Gastrocnemius medialis (tissue), 4 donors: ENCODE results near the gene SETD3. TPM values are rescaled to one million over a fixed set of nuclear protein-coding genes. Genes with fewer than 3 reads are reported as not detected.

Experiments used
- ATAC-seq, 2 donors: fragments of 150-250 bp; one replicate each; pipeline ENCODE4 v1.9.1; 2016
- DNase-seq, 2 donors: peaks; one replicate each; pipeline ENCODE4 v3.0.0-alpha.2; 2019
- H3K27ac ChIP-seq, 4 donors: fragments of 200-600 bp; sonication (generic); 1 replicate in 1 of 4; 2 replicates in 3 of 4; pipeline ENCODE4 v1.5.1; 2016 to 2018; ENCODE audit warnings: mild to moderate bottlenecking in 2 of 4, moderate library complexity in 1 of 4
- H3K27me3 ChIP-seq, 3 donors: fragments of 200-600 bp; sonication (generic) in 2 of 3; 1 replicate in 1 of 3; 2 replicates in 2 of 3; pipeline versions ENCODE4 v1.5.1 to v1.6.0; 2016 to 2019; ENCODE audit warnings: mild to moderate bottlenecking in 1 of 3, moderate library complexity in 1 of 3
- H3K36me3 ChIP-seq, 2 donors: fragments of 200-600 bp; sonication (generic) in 1 of 2; one replicate each; pipeline ENCODE4 v1.5.1; 2017 to 2018
- H3K4me1 ChIP-seq, 2 donors: fragments of 200-600 bp; sonication (generic) in 1 of 2; one replicate each; pipeline ENCODE4 v1.5.1; 2016 to 2017; ENCODE audit warnings: mild to moderate bottlenecking in 2 of 2
- H3K4me3 ChIP-seq, 4 donors: fragments of 200-600 bp; sonication (generic) in 3 of 4; 1 replicate in 1 of 4; 2 replicates in 3 of 4; pipeline ENCODE4 v1.5.1; 2016 to 2019; ENCODE audit warnings: mild to moderate bottlenecking in 2 of 4
- H3K9me3 ChIP-seq, 3 donors: fragments of 200-600 bp; sonication (generic) in 2 of 3; 1 replicate in 1 of 3; 2 replicates in 2 of 3; pipeline ENCODE4 v1.5.1; 2016 to 2019
- CTCF ChIP-seq, 5 experiments: fragments of 450-650 bp in 3 of 5; fragments of 200-600 bp in 2 of 5; sonication (generic) in 2 of 5; IDR thresholded peaks in 4 of 5; conservative IDR thresholded peaks in 1 of 5; 1 replicate in 4 of 5; 2 replicates in 1 of 5; pipeline ENCODE4 v1.5.1; 2016 to 2019; ENCODE audit warnings: antibody characterized with exemption in 5 of 5, mild to moderate bottlenecking in 3 of 5, moderate library complexity in 3 of 5
- POLR2A ChIP-seq, 2 donors: fragments of 450-650 bp; IDR thresholded peaks; one replicate each; pipeline ENCODE4 v1.6.1; 2017; ENCODE audit warnings: antibody characterized with exemption in 2 of 2, mild to moderate bottlenecking in 2 of 2, moderate library complexity in 2 of 2
- in situ Hi-C, 4 donors: fragments of 200-750 bp; cut with MboI; loops; one replicate each; pipeline versions ENCODE4 v1.15.0 to v1.8.0; 2017; ENCODE audit warnings: low sequenced_read_pairs in 4 of 4
- intact Hi-C: fragments of 100-400 bp; cut with DNase I; formaldehyde crosslinking; loops from one replicate; pipeline ENCODE4 v1.15.1; 2023; ENCODE audit warnings: low total_unique reads
- total RNA-seq, 4 donors: library from RNA; depleted of rRNA; stranded (reverse); fragments of >200 nt; gene quantifications; one replicate each; pipeline versions ENCODE4 v1.1.0 to v1.2.3, GENCODE V29; 2016

The SETD3 gene
- total RNA-seq, 4 donors from 2014 or later, result 116 to 170 (median 117) TPM

DNA sequence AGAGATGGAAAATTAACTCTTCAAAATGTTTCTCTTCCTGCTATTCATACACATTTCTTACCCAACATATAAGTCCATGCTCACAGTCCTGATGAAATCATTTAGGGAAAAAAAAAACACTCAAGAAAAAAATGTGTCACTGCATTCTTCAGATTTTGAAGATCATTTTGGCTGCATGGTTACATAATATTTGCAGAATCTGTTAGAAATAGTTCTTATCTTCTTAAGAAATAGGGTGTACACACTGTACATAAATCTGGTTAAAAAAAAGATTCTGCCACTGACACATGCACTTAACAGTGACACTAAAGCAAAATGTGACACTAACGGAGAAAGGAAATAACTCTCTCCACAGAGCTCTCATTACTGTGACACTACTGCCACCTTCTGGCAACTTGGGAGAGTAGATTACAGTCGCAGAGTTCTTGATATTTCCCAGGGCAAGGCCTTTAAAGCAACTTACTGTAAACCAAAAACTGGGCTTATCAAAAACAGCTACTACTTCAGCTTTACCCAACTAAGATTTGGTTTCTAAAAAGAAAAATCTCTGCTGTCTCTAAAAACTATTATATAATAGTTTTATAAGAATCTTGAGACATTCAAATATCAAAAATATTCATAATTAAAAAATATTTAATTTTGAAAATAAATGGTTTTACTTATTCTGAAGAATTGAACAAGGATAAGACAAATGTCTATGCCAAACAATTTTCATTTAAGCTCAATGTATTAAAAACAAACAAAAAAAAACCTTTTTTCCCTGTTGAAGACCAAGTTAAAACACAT lies 65.0 kb downstream of the SETD3 start:
- peak; percentile 23 to 40 for DNase-seq

DNA sequence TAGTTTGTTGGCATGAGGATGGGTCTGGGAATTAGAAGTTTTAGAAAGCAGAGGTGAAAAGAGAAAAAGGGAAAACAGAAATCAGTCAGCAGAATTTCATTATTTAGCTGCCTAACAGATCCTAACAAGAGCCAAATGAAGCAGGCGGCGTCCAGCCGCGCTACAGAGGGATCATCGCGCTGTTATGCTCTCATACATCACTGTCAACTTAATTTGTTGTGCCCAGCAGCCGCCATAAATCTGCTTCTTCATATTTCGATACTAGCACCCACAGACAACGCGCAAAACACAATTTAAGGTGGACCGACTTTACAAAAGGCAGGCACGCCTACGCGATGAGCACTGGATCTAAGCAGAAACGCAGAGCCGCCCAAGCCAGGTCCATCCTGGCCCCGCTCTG lies 66.7 kb downstream of the SETD3 start:
- Histone ChIP-seq H3K36me3 (peaks cover 0 to 22% of the 10 kb centered on the region in 2 donors), H3K27ac (no peak overlapping the region), H3K27me3 (no peaks in the 10 kb centered on the region), H3K9me3 (no peaks in the 10 kb centered on the region), H3K4me1 (peaks cover 7 to 11% of the 10 kb centered on the region in 2 donors), H3K4me3 (no peak overlapping the region)
- TF ChIP-seq POLR2A (IDR thresholded peaks at IDR 0.05) (no peak), CTCF (IDR thresholded peaks at IDR 0.05 in 4 of 5, conservative IDR thresholded peaks at IDR 0.05 in 1 of 5) (no peak)
- in situ Hi-C loops (no loop called here), intact Hi-C loops (loop anchor here (5.0 kb wide), 1 partner anchor 92 kb away; no protein-coding TSS in a partner anchor)
- ATAC-seq, result no peak
- no peak for DNase-seq

More for the DNA sequence above, 65.0 kb downstream of the SETD3 start:
- in situ Hi-C loops, result no loop called here
- no peaks in the 10 kb centered on the region for H3K27me3 ChIP-seq
- H3K36me3 ChIP-seq, result peaks cover 0 to 19% of the 10 kb centered on the region in 2 donors
- TF ChIP-seq POLR2A (IDR thresholded peaks at IDR 0.05), result no peak
- TF ChIP-seq CTCF (IDR thresholded peaks at IDR 0.05 in 4 of 5, conservative IDR thresholded peaks at IDR 0.05 in 1 of 5), result peak; percentile 66 to 82 (median 75)
- no peak overlapping the region for H3K4me3 ChIP-seq
- ATAC-seq, result peak; percentile 92 to 95
- peaks cover 14 to 20% of the 10 kb centered on the region in 2 donors for H3K4me1 ChIP-seq
- intact Hi-C loops, result loop anchor here (1.0 kb wide), 1 partner anchor 26 kb away; no protein-coding TSS in a partner anchor
- no peaks in the 10 kb centered on the region for H3K9me3 ChIP-seq
- no peak overlapping the region for H3K27ac ChIP-seq

DNA sequence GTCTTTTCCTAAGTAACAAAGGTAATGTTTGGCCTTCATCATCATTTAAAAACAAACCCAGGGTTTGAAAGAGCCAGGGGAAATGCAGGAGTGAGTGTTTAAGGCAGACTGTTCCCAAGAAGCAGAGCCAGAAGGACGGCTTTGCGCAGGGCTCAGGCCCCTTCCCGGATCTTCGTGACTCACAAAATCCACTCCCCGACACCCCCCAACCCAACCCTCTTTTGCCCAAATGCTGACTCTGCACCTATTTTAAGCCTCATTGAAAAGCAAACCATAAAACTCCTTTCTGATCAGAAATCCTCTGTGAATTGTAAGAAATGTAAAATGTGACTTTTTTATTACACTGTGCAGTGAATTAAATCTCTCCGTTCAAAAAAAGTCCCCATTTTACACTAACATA lies 67.5 kb downstream of the SETD3 start:
- H3K27ac ChIP-seq, result no peak overlapping the region
- TF ChIP-seq CTCF (IDR thresholded peaks at IDR 0.05 in 4 of 5, conservative IDR thresholded peaks at IDR 0.05 in 1 of 5), result no peak
- no peak for TF ChIP-seq POLR2A (IDR thresholded peaks at IDR 0.05)
- peaks cover 7 to 11% of the 10 kb centered on the region in 2 donors for H3K4me1 ChIP-seq
- in situ Hi-C loops (no loop called here), intact Hi-C loops (loop anchor here (5.0 kb wide), 1 partner anchor 91 kb away; no protein-coding TSS in a partner anchor)
- no peaks in the 10 kb centered on the region for H3K9me3 ChIP-seq
- ATAC-seq (no peak), DNase-seq (no peak)
- H3K36me3 ChIP-seq, result peaks cover 0 to 22% of the 10 kb centered on the region in 2 donors
- no peak overlapping the region for H3K4me3 ChIP-seq
- no peaks in the 10 kb centered on the region for H3K27me3 ChIP-seq

DNA sequence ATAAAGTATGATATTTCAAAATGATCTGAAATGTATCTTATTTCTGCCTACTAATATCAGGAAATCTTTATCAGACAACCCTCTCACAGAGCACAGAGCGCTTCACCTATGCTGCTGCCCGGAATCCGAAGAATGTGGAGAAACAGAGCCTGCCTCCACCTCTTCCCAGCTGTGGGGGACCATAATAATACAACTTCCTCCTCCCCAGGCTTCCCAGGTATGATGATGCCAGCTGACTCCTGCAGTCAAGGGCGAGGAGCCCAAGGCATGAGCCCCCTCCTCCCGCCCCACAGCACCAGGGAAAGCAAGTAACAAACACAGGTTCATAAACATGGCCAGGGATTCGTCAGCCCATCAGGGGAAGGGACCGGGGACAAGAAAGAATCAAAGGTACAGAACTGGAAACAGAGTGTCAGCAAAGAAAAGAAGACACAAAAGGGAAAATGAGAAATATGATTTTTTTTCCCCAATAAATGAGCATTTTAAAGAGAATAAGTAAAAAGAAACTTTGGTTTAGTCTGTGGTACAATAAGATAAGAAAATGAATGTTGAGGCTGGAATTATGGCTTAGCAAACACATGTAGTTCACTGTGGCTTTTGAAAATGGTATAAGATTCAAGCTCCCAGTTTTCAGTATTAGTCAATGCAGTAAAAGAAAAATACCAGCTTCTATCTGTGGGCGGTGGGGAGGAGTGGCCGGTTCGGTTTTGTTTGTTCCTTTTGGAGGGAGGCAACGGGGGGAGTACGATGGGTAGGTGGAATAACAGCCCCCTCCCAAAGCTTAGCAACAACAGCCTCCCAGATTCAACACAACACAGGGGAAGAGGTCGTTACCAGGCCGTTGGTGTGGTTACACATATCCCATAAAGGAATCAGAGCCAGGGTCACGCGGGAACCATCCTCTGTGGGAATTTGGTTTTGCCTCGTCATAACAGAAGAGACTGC lies 68.3 kb downstream of the SETD3 start:
- Histone ChIP-seq H3K4me3 (no peak overlapping the region), H3K36me3 (peaks cover 0 to 22% of the 10 kb centered on the region in 2 donors), H3K27ac (no peak overlapping the region), H3K27me3 (no peaks in the 10 kb centered on the region), H3K9me3 (no peaks in the 10 kb centered on the region), H3K4me1 (peaks cover 7 to 11% of the 10 kb centered on the region in 2 donors)
- ATAC-seq (no peak), DNase-seq (no peak)
- intact Hi-C loops (loop anchor here (5.0 kb wide), 1 partner anchor 90 kb away; no protein-coding TSS in a partner anchor), in situ Hi-C loops (no loop called here)
- TF ChIP-seq CTCF (IDR thresholded peaks at IDR 0.05 in 4 of 5, conservative IDR thresholded peaks at IDR 0.05 in 1 of 5) (no peak), POLR2A (IDR thresholded peaks at IDR 0.05) (no peak)
